PFSK-1 (cell line): ENCODE results near the gene MEGF9.

ENCODE experiments used
- FOXP2 ChIP-seq: optimal IDR thresholded peaks from 2 replicates; pipeline ENCODE3; 2011; ENCODE audit warnings: borderline replicate concordance, control low read depth, inconsistent platforms; ENCODE audit not compliant: insufficient read depth; ENCODE audit errors: extremely low read length, extremely low read depth
- POLR2AphosphoS5 ChIP-seq: IDR thresholded peaks from 2 replicates; pipeline ENCODE4 v1.6.1; 2012; ENCODE audit warnings: low read depth, mild to moderate bottlenecking, control low read depth, low read length, moderate library complexity
- REST ChIP-seq, 2 experiments: IDR thresholded peaks; 2 replicates each; pipeline versions ENCODE4 v1.6.1 to v1.8.0; 2011 to 2012; ENCODE audit warnings: low read depth in 2 of 2, low read length in 2 of 2, control low read depth in 1 of 2, inconsistent platforms in 1 of 2, mild to moderate bottlenecking in 1 of 2, moderate library complexity in 1 of 2; ENCODE audit not compliant: insufficient read depth in 1 of 2
- SIN3A ChIP-seq: IDR thresholded peaks from 2 replicates; pipeline ENCODE4 v1.6.1; 2012; ENCODE audit warnings: mild to moderate bottlenecking, low read length, moderate library complexity, borderline replicate concordance; ENCODE audit not compliant: insufficient read depth
- TAF1 ChIP-seq: IDR thresholded peaks from 2 replicates; pipeline ENCODE4 v1.6.1; 2012; ENCODE audit warnings: low read length, control low read depth, borderline replicate concordance; ENCODE audit not compliant: insufficient read depth

GRCh38 chr9:120630333-120630732 is 83.9 kb downstream of the MEGF9 start:
- TF ChIP-seq REST (IDR thresholded peaks at IDR 0.05; ENCODE audit: insufficient read depth in 1 of 2, low read depth in 2 of 2, low read length in 2 of 2), result no peak
- no peak for TF ChIP-seq POLR2AphosphoS5
- TF ChIP-seq TAF1, result no peak
- no peak for TF ChIP-seq SIN3A
- TF ChIP-seq FOXP2, result no peak
